DOHH2 (cell line): Measurements from ENCODE around the gene UQCRFS1.

Experiments used
- H3F3A ChIP-seq: fragments of 200-600 bp; sonication (generic), shearing (Covaris generic); 2 replicates; pipeline ENCODE4 v1.6.0; 2016; ENCODE audit warnings: antibody characterized with exemption, mild to moderate bottlenecking; ENCODE audit not compliant: control insufficient read depth, insufficient read depth
- H3K27ac ChIP-seq: fragments of 200-600 bp; sonication (generic); 2 replicates; pipeline ENCODE4 v1.5.1; 2014; ENCODE audit warnings: low read depth, mild to moderate bottlenecking, low read length, moderate library complexity
- H3K27me3 ChIP-seq: fragments of 200-600 bp; sonication (generic); 2 replicates; pipeline ENCODE4 v1.6.1; 2014; ENCODE audit warnings: mild to moderate bottlenecking, low read length, mixed read lengths; ENCODE audit not compliant: control insufficient read depth
- H3K36me3 ChIP-seq: fragments of 200-600 bp; sonication (generic); 2 replicates; pipeline ENCODE4 v1.6.1; 2014; ENCODE audit warnings: mild to moderate bottlenecking, low read length, moderate library complexity, mixed read lengths; ENCODE audit not compliant: control insufficient read depth
- H3K4me1 ChIP-seq: fragments of 200-600 bp; sonication (generic); 2 replicates; pipeline ENCODE4 v1.6.1; 2014; ENCODE audit warnings: mild to moderate bottlenecking, low read length, mixed read lengths; ENCODE audit not compliant: control insufficient read depth
- H3K4me2 ChIP-seq: fragments of 200-600 bp; sonication (generic); 2 replicates; pipeline ENCODE4 v1.6.0; 2014; ENCODE audit warnings: mild to moderate bottlenecking, low read length, moderate library complexity
- H3K4me3 ChIP-seq: fragments of 200-600 bp; sonication (generic); 2 replicates; pipeline ENCODE4 v1.5.1; 2014; ENCODE audit warnings: mild to moderate bottlenecking, low read length, mixed read lengths
- H3K79me2 ChIP-seq: fragments of 200-600 bp; sonication (generic); 2 replicates; pipeline ENCODE4 v1.6.1; 2014; ENCODE audit warnings: mild to moderate bottlenecking, low read length, mixed read lengths; ENCODE audit not compliant: control insufficient read depth
- H3K9me2 ChIP-seq: fragments of 200-600 bp; sonication (generic); replicated peaks from 2 replicates; pipeline ENCODE4 v1.6.1; 2014; ENCODE audit warnings: mild to moderate bottlenecking, low read length, mixed read lengths; ENCODE audit not compliant: control insufficient read depth
- H3K9me3 ChIP-seq: fragments of 200-600 bp; sonication (generic); 2 replicates; pipeline ENCODE4 v1.6.1; 2014; ENCODE audit warnings: antibody characterized with exemption, low read length, mixed read lengths; ENCODE audit not compliant: control insufficient read depth, insufficient read depth
- H4K20me1 ChIP-seq: fragments of 200-600 bp; sonication (generic); 2 replicates; pipeline ENCODE4 v1.6.0; 2014; ENCODE audit warnings: low read depth, mild to moderate bottlenecking, antibody characterized with exemption, low read length, moderate library complexity; ENCODE audit not compliant: control insufficient read depth, insufficient read depth
- CTCF ChIP-seq: fragments of 200-600 bp; sonication (generic); IDR thresholded peaks from one replicate; pipeline ENCODE4 v1.5.1; 2014; ENCODE audit warnings: antibody characterized with exemption, mild to moderate bottlenecking, low read depth, low read length; ENCODE audit not compliant: poor library complexity, severe bottlenecking
- EZH2phosphoT487 ChIP-seq: fragments of 200-600 bp; sonication (generic); IDR thresholded peaks from 2 replicates; pipeline ENCODE4 v1.6.1; 2017; ENCODE audit warnings: borderline replicate concordance, mild to moderate bottlenecking, antibody characterized with exemption, low read length, moderate library complexity, mixed read lengths

The UQCRFS1 gene

GRCh38 chr19:29171525-29171924 lies 41.4 kb downstream of the UQCRFS1 start:
- H3K27ac ChIP-seq = no peak overlapping the region
- H3K9me2 ChIP-seq = no peaks in the 10 kb centered on the region
- H3K4me3 ChIP-seq = no peak overlapping the region
- H3K27me3 ChIP-seq = no peaks in the 10 kb centered on the region
- H3K36me3 ChIP-seq = no peaks in the 10 kb centered on the region
- no peak for TF ChIP-seq CTCF
- no peak for TF ChIP-seq EZH2phosphoT487
- H3K4me2 ChIP-seq = no peak overlapping the region
- H3K9me3 ChIP-seq = no peaks in the 10 kb centered on the region; the same call in 1 of the 2 replicates
- H3K4me1 ChIP-seq = no peaks in the 10 kb centered on the region
- no peaks in the 10 kb centered on the region for H3F3A ChIP-seq
- H3K79me2 ChIP-seq = no peaks in the 10 kb centered on the region
- no peaks in the 10 kb centered on the region for H4K20me1 ChIP-seq

- no peaks in the 10 kb centered on the region for H3K79me2 ChIP-seq
- no peak overlapping the region for H3K4me3 ChIP-seq
- no peaks in the 10 kb centered on the region for H3K4me1 ChIP-seq
- no peaks in the 10 kb centered on the region; the same call in 1 of the 2 replicates for H3K9me3 ChIP-seq
- no peaks in the 10 kb centered on the region for H4K20me1 ChIP-seq
- no peaks in the 10 kb centered on the region for H3K27me3 ChIP-seq
- no peaks in the 10 kb centered on the region for H3F3A ChIP-seq
- H3K4me2 ChIP-seq = no peak overlapping the region
- TF ChIP-seq EZH2phosphoT487 (no peak), CTCF (no peak)
- no peaks in the 10 kb centered on the region for H3K36me3 ChIP-seq
- no peaks in the 10 kb centered on the region for H3K9me2 ChIP-seq
- H3K27ac ChIP-seq = no peak overlapping the region
Measured at GRCh38 chr19:29170554-29170953, 42.4 kb downstream of the UQCRFS1 start.

GRCh38 chr19:29162694-29163093 lies 50.3 kb downstream of the UQCRFS1 start:
- H3K9me2 ChIP-seq = no peaks in the 10 kb centered on the region
- no peak overlapping the region for H3K4me2 ChIP-seq
- H3K4me1 ChIP-seq = no peaks in the 10 kb centered on the region
- H3K27me3 ChIP-seq = no peaks in the 10 kb centered on the region
- no peaks in the 10 kb centered on the region for H3K79me2 ChIP-seq
- no peaks in the 10 kb centered on the region for H3F3A ChIP-seq
- no peaks in the 10 kb centered on the region for H3K9me3 ChIP-seq
- no peak overlapping the region for H3K4me3 ChIP-seq
- H3K27ac ChIP-seq = no peak overlapping the region
- no peak for TF ChIP-seq EZH2phosphoT487
- TF ChIP-seq CTCF = no peak
- no peaks in the 10 kb centered on the region for H4K20me1 ChIP-seq
- no peaks in the 10 kb centered on the region for H3K36me3 ChIP-seq

GRCh38 chr19:29155683-29156082 lies 57.3 kb downstream of the UQCRFS1 start:
- no peaks in the 10 kb centered on the region for H4K20me1 ChIP-seq
- no peaks in the 10 kb centered on the region for H3K27me3 ChIP-seq
- H3K9me3 ChIP-seq = no peaks in the 10 kb centered on the region
- no peak for TF ChIP-seq CTCF
- no peak for TF ChIP-seq EZH2phosphoT487
- no peak overlapping the region for H3K27ac ChIP-seq
- H3K4me1 ChIP-seq = no peaks in the 10 kb centered on the region
- no peaks in the 10 kb centered on the region for H3F3A ChIP-seq
- H3K36me3 ChIP-seq = no peaks in the 10 kb centered on the region
- no peaks in the 10 kb centered on the region for H3K9me2 ChIP-seq
- no peak overlapping the region for H3K4me2 ChIP-seq
- H3K4me3 ChIP-seq = no peak overlapping the region
- no peaks in the 10 kb centered on the region for H3K79me2 ChIP-seq
